Coronary artery (tissue), 2 donors: ENCODE measurements around the gene P2RY6.

ENCODE experiments used
- DNase-seq: peaks from one replicate; pipeline ENCODE4 v3.0.0-alpha.2; 2017; ENCODE audit warnings: low spot score
- H3K27ac ChIP-seq, 2 donors: fragments of 200-600 bp; sonication (generic); one replicate each; pipeline ENCODE4 v1.5.1; 2016 to 2019
- H3K4me3 ChIP-seq: fragments of 200-600 bp; sonication (generic); 2 replicates; pipeline ENCODE4 v1.5.1; 2016; ENCODE audit warnings: mild to moderate bottlenecking, moderate library complexity
- TF ChIP-seq, protein P1 (sequence below): fragments of 200-600 bp; sonication (generic); IDR thresholded peaks from one replicate; pipeline ENCODE4 v1.5.1; 2019; ENCODE audit warnings: antibody characterized with exemption

The P2RY6 gene

DNA sequence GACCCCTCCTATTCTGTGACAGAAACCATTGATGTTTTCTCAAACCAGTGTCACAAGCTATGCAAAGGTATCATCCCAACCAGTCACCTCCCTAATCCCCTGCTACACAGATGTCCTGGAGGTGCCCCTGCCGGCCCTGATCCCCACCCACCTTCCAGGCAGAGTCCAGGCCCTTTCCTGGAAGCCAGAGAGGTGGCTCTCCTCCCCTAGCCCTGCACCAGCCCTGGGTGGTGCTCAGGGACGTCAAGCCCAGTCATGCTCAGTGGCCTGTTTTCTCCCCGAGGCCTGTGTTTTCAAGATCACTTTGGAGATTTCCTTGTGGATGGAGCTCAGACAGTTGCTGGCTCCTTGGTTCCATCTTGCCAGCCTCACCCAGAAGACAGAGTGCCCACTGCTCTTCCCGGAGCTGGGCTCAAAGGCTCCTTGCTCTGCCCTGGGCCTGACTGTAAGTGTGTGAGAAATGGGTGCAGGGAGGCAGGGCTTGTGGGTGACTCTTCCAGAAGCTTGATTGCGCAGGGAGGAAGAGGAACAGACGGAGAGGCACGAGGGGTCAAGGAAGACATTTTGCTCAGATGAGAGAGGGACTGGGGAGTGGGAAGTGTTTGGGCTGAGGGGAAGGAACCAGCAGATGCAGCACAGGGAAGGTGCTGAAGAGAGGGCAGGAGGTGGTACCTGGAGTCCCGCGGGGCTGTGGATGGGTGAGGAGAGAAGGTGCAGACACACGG is 11.3 kb downstream of the P2RY6 start:
- DNase-seq, result no peak
- Histone ChIP-seq H3K4me3 (no peak overlapping the region), H3K27ac (peak overlapping the region in 1 of 2 donors; percentile 51)
- TF ChIP-seq, protein P1, sequence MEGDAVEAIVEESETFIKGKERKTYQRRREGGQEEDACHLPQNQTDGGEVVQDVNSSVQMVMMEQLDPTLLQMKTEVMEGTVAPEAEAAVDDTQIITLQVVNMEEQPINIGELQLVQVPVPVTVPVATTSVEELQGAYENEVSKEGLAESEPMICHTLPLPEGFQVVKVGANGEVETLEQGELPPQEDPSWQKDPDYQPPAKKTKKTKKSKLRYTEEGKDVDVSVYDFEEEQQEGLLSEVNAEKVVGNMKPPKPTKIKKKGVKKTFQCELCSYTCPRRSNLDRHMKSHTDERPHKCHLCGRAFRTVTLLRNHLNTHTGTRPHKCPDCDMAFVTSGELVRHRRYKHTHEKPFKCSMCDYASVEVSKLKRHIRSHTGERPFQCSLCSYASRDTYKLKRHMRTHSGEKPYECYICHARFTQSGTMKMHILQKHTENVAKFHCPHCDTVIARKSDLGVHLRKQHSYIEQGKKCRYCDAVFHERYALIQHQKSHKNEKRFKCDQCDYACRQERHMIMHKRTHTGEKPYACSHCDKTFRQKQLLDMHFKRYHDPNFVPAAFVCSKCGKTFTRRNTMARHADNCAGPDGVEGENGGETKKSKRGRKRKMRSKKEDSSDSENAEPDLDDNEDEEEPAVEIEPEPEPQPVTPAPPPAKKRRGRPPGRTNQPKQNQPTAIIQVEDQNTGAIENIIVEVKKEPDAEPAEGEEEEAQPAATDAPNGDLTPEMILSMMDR, result no peak

DNA sequence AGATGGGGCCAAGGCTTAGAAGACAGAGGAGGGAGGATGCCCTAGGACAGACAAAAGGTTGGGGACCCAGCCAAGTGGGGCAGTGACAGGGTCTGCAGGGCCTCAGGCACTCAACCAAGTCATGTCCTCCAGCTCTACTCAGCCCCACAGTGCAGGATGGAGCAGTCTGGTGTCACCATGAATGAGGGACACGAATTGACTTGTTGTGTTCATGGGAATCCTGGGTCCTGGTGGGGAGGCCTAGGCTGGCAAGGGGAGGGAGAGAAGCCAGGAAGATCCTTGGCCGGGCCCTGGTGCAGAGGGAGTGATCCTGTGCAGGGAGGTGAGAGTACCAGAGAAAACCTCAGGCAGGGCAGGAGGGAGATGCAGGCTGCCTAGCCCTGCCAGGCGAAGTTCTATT is 12.0 kb downstream of the P2RY6 start:
- DNase-seq, result peak; percentile 66
- H3K27ac ChIP-seq, result peak overlapping the region in 1 of 2 donors; percentile 51
- TF ChIP-seq, protein P1, result no peak
- H3K4me3 ChIP-seq, result no peak overlapping the region

DNA sequence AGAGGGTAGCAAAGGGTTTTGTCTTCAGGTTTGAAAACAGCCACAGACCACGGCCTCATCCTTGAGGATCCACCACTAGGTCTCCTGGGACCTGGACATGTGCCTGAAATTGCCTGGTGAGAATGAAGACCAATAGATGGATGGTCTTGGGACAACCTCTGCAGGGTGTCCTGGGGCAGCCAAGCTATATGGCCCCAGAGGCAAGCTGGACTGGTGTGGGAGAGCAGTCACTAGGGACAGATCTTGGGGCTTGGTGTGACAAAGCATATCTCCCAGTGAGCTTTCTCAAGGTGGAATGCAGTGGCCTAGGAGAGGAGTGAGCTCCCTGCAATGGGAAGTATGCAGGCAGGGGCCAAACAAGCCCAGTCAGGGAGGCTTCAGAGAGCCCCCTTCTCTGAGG is 13.6 kb downstream of the P2RY6 start:
- no peak for DNase-seq
- TF ChIP-seq, protein P1, result no peak
- Histone ChIP-seq H3K4me3 (no peak overlapping the region), H3K27ac (no peak overlapping the region)

DNA sequence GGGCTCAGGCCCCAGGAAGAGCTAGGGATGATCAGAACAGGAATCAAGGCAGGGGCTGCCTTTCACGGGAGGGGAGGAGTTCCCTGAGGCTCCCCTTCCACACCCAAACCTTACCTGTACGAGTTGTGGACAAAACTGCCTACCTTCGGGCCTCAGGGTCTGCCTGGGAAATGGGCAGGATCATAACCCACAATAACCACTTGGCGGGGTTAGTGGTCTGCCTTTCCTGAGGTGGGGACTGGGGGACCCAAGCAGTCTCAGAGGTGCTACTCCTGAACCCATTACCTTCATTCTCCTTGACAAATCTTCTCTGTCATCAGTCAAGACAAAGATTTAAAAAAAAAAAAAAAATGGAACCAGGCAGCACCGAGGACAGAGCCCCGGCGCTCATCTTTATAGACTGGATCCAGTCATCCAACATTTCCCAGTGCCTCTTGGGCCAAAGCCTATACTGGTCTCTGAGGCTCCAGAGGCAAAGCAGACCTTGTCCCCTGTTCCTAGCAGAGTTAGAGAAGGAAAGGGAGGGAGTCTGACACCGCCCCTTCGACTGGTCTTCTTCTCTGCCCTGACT is 14.2 kb downstream of the P2RY6 start:
- TF ChIP-seq, protein P1, result no peak
- Histone ChIP-seq H3K27ac (no peak overlapping the region), H3K4me3 (no peak overlapping the region)
- no peak for DNase-seq

DNA sequence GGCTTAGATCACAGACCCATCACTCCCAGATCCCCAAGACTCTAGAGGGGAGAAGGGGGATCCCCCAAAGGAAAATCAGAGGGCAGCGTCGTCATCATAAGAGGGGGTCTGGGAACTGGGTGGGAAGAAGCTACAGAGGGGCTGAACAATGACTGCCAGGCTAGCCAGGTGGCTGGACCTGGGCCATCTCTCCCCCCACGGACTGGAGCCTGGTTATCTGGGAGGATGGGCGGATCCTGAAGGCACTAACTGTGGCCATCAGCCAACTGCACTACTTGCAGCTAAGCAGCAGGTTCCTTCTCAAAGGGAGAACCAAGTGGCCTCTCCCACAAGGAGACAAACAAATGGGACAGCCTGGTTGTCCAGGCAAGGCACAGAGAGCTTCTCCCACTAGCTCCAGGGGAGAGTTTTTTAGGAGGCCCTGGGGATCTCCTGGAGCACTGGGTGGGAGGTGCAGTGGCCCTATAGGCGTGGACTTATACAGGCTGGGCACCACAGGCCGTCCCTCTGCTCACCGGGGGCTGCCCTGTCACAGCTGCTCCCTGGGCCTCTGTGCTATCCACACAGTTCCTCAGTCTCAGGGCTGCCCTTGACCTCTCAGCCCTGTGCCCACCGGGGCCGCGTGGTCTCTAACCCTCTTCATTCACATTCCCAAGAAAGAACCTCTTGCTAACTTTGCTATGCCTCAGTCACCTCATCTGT is 15.4 kb downstream of the P2RY6 start:
- TF ChIP-seq, protein P1, result no peak
- DNase-seq, result no peak
- Histone ChIP-seq H3K27ac (peak overlapping the region in 1 of 2 donors; percentile 75), H3K4me3 (no peak overlapping the region)

DNA sequence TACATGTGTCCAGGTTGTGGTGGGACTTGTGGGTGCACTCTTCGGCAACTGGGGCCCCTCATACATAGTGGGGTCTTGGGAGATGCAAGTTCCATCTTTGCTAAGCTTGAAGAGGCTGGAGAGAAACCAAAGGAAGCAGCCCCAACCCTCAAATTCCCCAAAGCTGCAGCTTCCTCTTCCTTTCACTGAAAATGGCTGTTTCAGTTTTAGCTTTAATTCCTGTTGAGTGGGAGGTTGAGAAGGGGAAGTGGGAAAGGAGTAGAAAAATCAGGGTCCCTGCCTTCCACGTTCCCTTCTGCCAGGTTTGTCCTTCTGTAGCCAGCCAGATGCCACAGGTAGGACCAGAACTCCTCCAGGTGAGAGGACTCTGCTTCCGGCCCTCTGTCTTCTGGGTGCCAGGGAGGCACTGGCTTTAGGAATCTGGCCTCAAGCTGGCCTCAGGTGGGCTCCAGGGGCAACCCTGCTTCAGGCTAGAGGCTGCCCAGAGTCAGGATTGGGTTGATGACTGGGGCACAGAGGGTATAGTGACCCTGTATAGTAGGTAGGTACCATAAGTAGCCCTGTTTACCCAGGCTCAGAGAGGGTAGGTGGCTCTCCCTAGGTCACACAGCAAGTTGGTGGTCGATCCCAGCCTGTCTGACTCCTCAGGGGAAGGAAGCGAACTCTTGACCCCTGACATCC is 16.2 kb downstream of the P2RY6 start:
- TF ChIP-seq, protein P1, result no peak
- peak overlapping the region; percentile 75 to 79 for H3K27ac ChIP-seq
- DNase-seq, result no peak
- no peak overlapping the region for H3K4me3 ChIP-seq
